Osteoblast (primary cell): Measurements from ENCODE around the gene AGT. TPM values are rescaled to one million over a fixed set of nuclear protein-coding genes. Genes with fewer than 3 reads are reported as not detected.
A peak's percentile ranks its signal among the peaks of the same experiment; 100 is the strongest.

Experiments used
- DNase-seq: peaks from one replicate; pipeline ENCODE4 v3.0.0; 2011; ENCODE audit warnings: low spot score, mixed read lengths; ENCODE audit not compliant: insufficient read length; ENCODE audit errors: missing footprints
- H2AFZ ChIP-seq: 2 replicates; pipeline ENCODE4 v1.6.0; 2011; ENCODE audit warnings: mild to moderate bottlenecking, low read length
- H3K27ac ChIP-seq: 2 replicates; pipeline ENCODE4 v1.5.1; 2011; ENCODE audit warnings: mild to moderate bottlenecking, low read depth, low read length, moderate library complexity
- H3K27me3 ChIP-seq: 2 replicates; pipeline ENCODE4 v1.6.0; 2012; ENCODE audit warnings: mild to moderate bottlenecking, control low read depth, inconsistent platforms, low read length, moderate library complexity; ENCODE audit not compliant: insufficient read depth
- H3K36me3 ChIP-seq: 2 replicates; pipeline ENCODE4 v1.5.1; 2011; ENCODE audit warnings: mild to moderate bottlenecking, low read length, control low read depth, moderate library complexity; ENCODE audit not compliant: insufficient read depth
- H3K4me1 ChIP-seq: 2 replicates; pipeline ENCODE4 v1.5.1; 2011; ENCODE audit warnings: mild to moderate bottlenecking, low read length, control low read depth, moderate library complexity; ENCODE audit not compliant: insufficient read depth
- H3K4me2 ChIP-seq: 2 replicates; pipeline ENCODE4 v1.6.0; 2011; ENCODE audit warnings: mild to moderate bottlenecking, low read length; ENCODE audit not compliant: insufficient read depth
- H3K4me3 ChIP-seq: fragments of 200-600 bp; sonication (generic); 3 replicates; pipeline ENCODE4 v1.5.1; 2012; ENCODE audit warnings: mild to moderate bottlenecking, low read length, inconsistent platforms; ENCODE audit not compliant: insufficient read depth
- H3K79me2 ChIP-seq: 2 replicates; pipeline ENCODE4 v1.6.0; 2012; ENCODE audit warnings: mild to moderate bottlenecking, low read length, control low read depth, inconsistent platforms; ENCODE audit not compliant: insufficient read depth
- H3K9me3 ChIP-seq: 2 replicates; pipeline ENCODE4 v1.5.1; 2011; ENCODE audit warnings: low read depth, low read length, control low read depth
- H4K20me1 ChIP-seq: 2 replicates; pipeline ENCODE4 v1.6.0; 2012; ENCODE audit warnings: mild to moderate bottlenecking, low read length, control low read depth; ENCODE audit not compliant: insufficient read depth
- CTCF ChIP-seq: IDR thresholded peaks from 2 replicates; pipeline ENCODE4 v1.5.1; 2011; ENCODE audit warnings: mild to moderate bottlenecking, low read depth, low read length, moderate library complexity; ENCODE audit errors: extremely low read depth
- total RNA-seq: library from RNA; depleted of rRNA; stranded (reverse); fragments of >200 nt; gene quantifications from 2 replicates; pipeline ENCODE4 v1.2.3, GENCODE V29; 2012

Gene AGT
- total RNA-seq, 1 donor, result 6.2 TPM

GRCh38 chr1:230686747-230687146, 27.2 kb downstream of the AGT start:
- Histone ChIP-seq H3K4me2 (no peak overlapping the region), H2AFZ (no peak overlapping the region), H4K20me1 (no peaks in the 10 kb centered on the region), H3K27me3 (no peaks in the 10 kb centered on the region), H3K36me3 (peaks cover 44% of the 10 kb centered on the region), H3K4me1 (peaks cover 14% of the 10 kb centered on the region), H3K4me3 (no peak overlapping the region), H3K9me3 (no peaks in the 10 kb centered on the region), H3K79me2 (no peaks in the 10 kb centered on the region), H3K27ac (no peak overlapping the region)
- no peak for TF ChIP-seq CTCF
- no peak for DNase-seq

GRCh38 chr1:230684998-230685397, 28.9 kb downstream of the AGT start:
- no peak overlapping the region for H2AFZ ChIP-seq
- H3K27me3 ChIP-seq, result no peaks in the 10 kb centered on the region
- peaks cover 36% of the 10 kb centered on the region for H3K36me3 ChIP-seq
- H3K4me3 ChIP-seq, result no peak overlapping the region
- H3K4me2 ChIP-seq, result no peak overlapping the region
- no peaks in the 10 kb centered on the region for H3K9me3 ChIP-seq
- H3K27ac ChIP-seq, result no peak overlapping the region
- H3K79me2 ChIP-seq, result no peaks in the 10 kb centered on the region
- no peak for TF ChIP-seq CTCF
- no peak for DNase-seq
- no peaks in the 10 kb centered on the region for H4K20me1 ChIP-seq
- H3K4me1 ChIP-seq, result peaks cover 18% of the 10 kb centered on the region

- peaks cover 37% of the 10 kb centered on the region for H3K36me3 ChIP-seq
These were observed 29.8 kb downstream of the AGT start for GRCh38 chr1:230684146-230684545.

GRCh38 chr1:230682882-230683610, 30.9 kb downstream of the AGT start:
- no peaks in the 10 kb centered on the region for H4K20me1 ChIP-seq
- H3K27me3 ChIP-seq, result no peaks in the 10 kb centered on the region
- H3K4me2 ChIP-seq, result no peak overlapping the region
- H3K4me3 ChIP-seq, result no peak overlapping the region
- no peak overlapping the region for H2AFZ ChIP-seq
- H3K4me1 ChIP-seq, result peaks cover 18% of the 10 kb centered on the region
- H3K79me2 ChIP-seq, result no peaks in the 10 kb centered on the region
- DNase-seq, result peak; percentile 67
- H3K36me3 ChIP-seq, result peaks cover 38% of the 10 kb centered on the region
- TF ChIP-seq CTCF, result no peak
- H3K9me3 ChIP-seq, result no peaks in the 10 kb centered on the region
- H3K27ac ChIP-seq, result no peak overlapping the region

More at GRCh38 chr1:230684146-230684545, 29.8 kb downstream of the AGT start:
- Histone ChIP-seq H3K79me2 (no peaks in the 10 kb centered on the region), H4K20me1 (no peaks in the 10 kb centered on the region), H3K9me3 (no peaks in the 10 kb centered on the region), H3K4me3 (no peak overlapping the region), H2AFZ (no peak overlapping the region), H3K27me3 (no peaks in the 10 kb centered on the region), H3K4me2 (no peak overlapping the region), H3K4me1 (peaks cover 18% of the 10 kb centered on the region), H3K27ac (no peak overlapping the region)
- no peak for DNase-seq
- no peak for TF ChIP-seq CTCF
